NCI-H2029 (cell line): ENCODE results near the gene ACYP2.
A peak's percentile ranks its signal among the peaks of the same experiment; 100 is the strongest.
"Not testable (repeated sequence)": the region's sequence is repeated elsewhere in the genome, so short reads cannot be mapped to it uniquely, and the experiment has no call there.

Experiments used
- DNase-seq: peaks from one replicate; lab custom pipeline; 2025; lab: John Stamatoyannopoulos, UW

Gene ACYP2

GRCh38 chr2:54099370-54099769, 16.0 kb upstream of the ACYP2 start:
- no peak for DNase-seq

- no peak for DNase-seq
Measured at GRCh38 chr2:54099829-54100585, 15.4 kb upstream of the ACYP2 start.

- no peak for DNase-seq
Measured at GRCh38 chr2:54100772-54101171, 14.6 kb upstream of the ACYP2 start.

- DNase-seq = no peak
Measured at GRCh38 chr2:54103454-54104314, 11.7 kb upstream of the ACYP2 start.

- peak; percentile 37 for DNase-seq
Measured at GRCh38 chr2:54106631-54107454, 8.6 kb upstream of the ACYP2 start.

- DNase-seq = no peak
Measured at GRCh38 chr2:54107455-54107764, 8.0 kb upstream of the ACYP2 start.

GRCh38 chr2:54107903-54108615, 7.4 kb upstream of the ACYP2 start:
- no peak for DNase-seq

GRCh38 chr2:54109848-54110247, 5.6 kb upstream of the ACYP2 start:
- DNase-seq = no peak

- not testable (repeated sequence) for DNase-seq
Measured at GRCh38 chr2:54114479-54114878, 936 bp upstream of the ACYP2 start.

GRCh38 chr2:54114936-54115283, 505 bp upstream of the ACYP2 start:
- no peak for DNase-seq

GRCh38 chr2:54116598-54116997, 1.2 kb downstream of the ACYP2 start:
- DNase-seq = not testable (repeated sequence)

GRCh38 chr2:54120950-54121349, 5.5 kb downstream of the ACYP2 start:
- DNase-seq = no peak

GRCh38 chr2:54122171-54122935, 6.9 kb downstream of the ACYP2 start:
- no peak for DNase-seq

GRCh38 chr2:54122939-54123338, 7.5 kb downstream of the ACYP2 start:
- DNase-seq = no peak

- not testable (repeated sequence) for DNase-seq
Measured at GRCh38 chr2:54127174-54127573, 11.8 kb downstream of the ACYP2 start.

- no peak for DNase-seq
Measured at GRCh38 chr2:54133056-54133455, 17.6 kb downstream of the ACYP2 start.

GRCh38 chr2:54139210-54139609, 23.8 kb downstream of the ACYP2 start:
- DNase-seq = no peak

- no peak for DNase-seq
Measured at GRCh38 chr2:54143780-54144179, 28.4 kb downstream of the ACYP2 start.

- DNase-seq = no peak
Measured at GRCh38 chr2:54148391-54148790, 33.0 kb downstream of the ACYP2 start.

GRCh38 chr2:54149638-54150441, 34.4 kb downstream of the ACYP2 start:
- DNase-seq = no peak
